GM18498 (cell line): Measurements from ENCODE around the gene NCBP3.

ENCODE experiments used
- ATAC-seq: cut with Tn5 transposase; IDR thresholded peaks from one replicate; pipeline ENCODE4 v1.9.1; 2021; ENCODE audit warnings: mild to moderate bottlenecking, moderate library complexity; ENCODE audit not compliant: unreplicated experiment

Gene NCBP3

DNA sequence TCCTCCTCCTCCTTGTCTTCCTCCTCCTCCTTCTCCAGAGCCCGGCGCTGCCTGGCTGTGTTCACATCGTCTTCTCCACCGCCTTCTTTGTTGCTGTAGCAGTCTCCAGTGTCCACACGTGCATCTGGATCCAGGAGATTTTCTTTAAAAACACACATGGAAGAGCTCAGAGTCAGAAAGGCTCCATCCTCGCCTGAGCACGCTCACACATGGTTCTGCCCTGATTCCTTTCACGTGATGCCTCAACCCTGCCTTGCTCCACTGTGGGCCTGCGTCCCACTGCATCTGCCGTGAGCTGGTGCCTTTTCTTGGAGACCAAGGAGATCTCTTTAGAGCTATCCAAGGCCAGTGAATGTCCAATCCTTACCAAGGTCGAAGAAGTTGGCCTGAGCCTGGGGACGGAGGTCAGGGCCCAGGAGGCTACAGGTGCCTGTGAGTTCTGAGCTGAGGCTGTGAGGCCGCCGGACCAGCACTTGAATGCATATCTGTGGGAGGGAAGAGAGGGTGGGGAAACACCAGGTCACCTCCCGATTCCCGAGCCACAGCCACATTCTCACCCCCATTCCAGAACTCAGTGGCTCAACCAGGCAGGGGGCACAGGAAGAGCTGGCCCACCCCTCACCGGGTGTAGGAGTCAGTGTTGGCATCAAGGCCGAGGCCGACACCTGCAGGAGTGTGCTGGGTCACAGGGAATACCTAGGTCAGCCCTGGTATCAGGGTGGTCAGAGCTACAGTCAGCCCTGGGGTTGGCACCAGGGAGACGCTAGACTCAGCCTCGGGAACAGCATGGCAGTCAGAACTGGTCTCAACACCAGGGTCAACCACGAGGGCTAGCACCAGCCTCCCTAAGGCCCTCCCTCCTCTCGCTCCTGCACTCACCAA is 84.8 kb downstream of the NCBP3 start:
- no peak for ATAC-seq

DNA sequence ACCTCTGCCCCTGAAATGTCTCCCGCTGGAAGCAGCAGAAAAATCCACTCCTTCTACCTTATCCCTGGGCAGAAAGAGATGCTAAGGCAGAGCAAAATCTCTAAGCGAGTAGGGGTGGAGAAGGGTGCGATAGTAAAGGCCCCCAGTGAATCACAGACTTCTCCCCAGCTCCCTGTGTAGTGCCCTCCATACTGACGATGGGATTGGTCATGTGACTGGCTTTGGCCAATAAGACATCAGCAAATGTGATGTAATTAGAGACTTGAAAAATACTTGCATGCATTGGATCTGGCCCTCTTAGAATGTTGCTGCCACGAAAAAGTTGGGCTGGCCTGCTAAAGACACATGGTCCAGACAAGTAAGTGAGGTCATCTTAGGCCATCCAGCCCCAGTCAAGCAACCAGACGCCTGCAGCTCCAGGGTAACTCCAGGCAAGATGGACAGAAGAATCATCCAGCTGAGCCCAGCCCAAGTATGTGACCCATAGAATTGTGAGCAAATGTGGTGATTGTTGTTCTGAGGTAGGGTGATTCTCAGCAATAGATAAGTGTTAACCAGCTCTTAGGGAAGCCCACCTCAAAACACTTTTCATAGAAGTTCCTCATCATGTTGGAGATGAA is 86.3 kb downstream of the NCBP3 start:
- ATAC-seq: no peak

GRCh38 chr17:3755335-3756030 is 90.6 kb downstream of the NCBP3 start:
- ATAC-seq: no peak

GRCh38 chr17:3754458-3755334 is 91.3 kb downstream of the NCBP3 start:
- ATAC-seq: no peak

DNA sequence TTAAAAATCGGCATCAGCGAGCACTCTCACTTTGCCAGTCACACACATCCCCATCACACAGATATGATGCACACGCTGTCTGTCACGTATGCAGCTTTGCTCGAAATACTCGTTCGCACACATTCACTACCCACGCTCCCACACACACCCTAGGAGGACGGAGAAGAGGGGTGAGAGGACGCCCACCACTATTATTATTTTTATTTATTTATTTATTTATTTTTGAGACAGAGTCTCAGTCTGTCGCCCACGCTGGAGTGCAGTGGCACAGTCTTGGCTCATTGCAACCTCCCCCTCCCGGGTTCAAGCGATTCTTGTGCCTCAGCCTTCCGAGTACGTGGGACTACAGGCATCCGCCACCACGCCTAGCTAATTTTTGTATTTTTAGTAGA is 92.0 kb downstream of the NCBP3 start:
- no peak for ATAC-seq

DNA sequence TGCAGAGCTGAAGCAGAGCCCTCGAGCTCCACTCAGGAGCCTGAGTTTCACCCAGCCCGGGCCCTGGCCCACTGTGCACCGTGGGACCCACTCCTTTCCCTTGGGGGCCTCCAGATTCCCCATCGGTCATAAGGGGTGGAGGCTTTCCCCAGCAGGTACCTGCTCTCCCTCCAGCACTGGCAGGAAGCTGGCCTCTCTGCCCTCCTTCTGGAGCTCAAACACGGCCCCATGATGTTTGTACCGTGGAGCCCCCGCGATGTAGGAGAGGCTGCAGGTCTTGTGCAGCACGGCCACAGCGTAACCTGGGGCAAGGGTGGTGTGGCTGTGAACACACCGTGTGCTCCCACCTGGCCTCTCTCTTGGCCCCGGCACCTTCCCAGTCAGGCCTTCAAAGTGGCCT is 92.4 kb downstream of the NCBP3 start:
- no peak for ATAC-seq
